ENCODE measurements around the gene KIF22. TPM values are rescaled to one million over a fixed set of nuclear protein-coding genes. Genes with fewer than 3 reads are reported as not detected.

Gene KIF22
- total RNA-seq, 1 donor from 2014 or later = 78.3 TPM

DNA sequence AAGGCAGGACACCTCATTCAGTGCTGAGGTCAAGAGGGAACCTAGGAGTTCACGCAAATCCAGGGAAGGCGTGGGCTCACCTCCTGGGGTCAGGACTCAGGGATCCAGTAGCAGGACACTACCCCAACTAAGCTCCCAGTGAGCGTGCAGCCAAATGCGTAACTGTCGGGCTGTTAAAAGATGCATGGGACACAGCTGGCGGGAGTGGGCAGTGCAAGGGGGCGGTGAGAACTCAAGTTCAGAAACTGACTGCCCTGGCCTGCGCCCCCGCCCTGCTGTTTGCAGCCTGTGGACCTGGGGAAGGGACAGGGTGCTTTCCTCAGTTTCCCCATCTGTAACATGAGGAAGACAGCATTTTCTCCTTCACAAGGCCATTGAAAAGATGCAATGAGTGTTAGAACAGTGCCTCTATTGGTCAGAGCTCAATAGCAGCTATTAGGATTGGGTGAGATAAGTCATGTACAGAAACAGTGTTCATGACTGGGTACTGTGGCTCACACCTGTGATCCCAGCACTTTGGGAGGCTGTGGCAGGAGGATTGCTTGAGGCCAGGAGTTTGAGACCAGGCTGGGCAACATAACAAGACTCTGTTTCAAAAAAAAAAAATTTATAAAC lies 52.3 kb downstream of the KIF22 start:
- H3K9me3 Mint-ChIP-seq = no peaks in the 10 kb centered on the region
- DNase-seq (ENCODE audit: low spot score in 2 of 2, unreplicated experiment in 2 of 2) = no peak
- H3K27ac Mint-ChIP-seq = no peak overlapping the region
- no peak overlapping the region for H3K4me3 Mint-ChIP-seq
- no peaks in the 10 kb centered on the region for H3K27me3 Mint-ChIP-seq (ENCODE audit: low read depth)
- TF ChIP-seq, protein P1, sequence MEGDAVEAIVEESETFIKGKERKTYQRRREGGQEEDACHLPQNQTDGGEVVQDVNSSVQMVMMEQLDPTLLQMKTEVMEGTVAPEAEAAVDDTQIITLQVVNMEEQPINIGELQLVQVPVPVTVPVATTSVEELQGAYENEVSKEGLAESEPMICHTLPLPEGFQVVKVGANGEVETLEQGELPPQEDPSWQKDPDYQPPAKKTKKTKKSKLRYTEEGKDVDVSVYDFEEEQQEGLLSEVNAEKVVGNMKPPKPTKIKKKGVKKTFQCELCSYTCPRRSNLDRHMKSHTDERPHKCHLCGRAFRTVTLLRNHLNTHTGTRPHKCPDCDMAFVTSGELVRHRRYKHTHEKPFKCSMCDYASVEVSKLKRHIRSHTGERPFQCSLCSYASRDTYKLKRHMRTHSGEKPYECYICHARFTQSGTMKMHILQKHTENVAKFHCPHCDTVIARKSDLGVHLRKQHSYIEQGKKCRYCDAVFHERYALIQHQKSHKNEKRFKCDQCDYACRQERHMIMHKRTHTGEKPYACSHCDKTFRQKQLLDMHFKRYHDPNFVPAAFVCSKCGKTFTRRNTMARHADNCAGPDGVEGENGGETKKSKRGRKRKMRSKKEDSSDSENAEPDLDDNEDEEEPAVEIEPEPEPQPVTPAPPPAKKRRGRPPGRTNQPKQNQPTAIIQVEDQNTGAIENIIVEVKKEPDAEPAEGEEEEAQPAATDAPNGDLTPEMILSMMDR (IDR thresholded peaks at IDR 0.05; ENCODE audit: unreplicated experiment) = no peak
- H3K36me3 Mint-ChIP-seq = no peaks in the 10 kb centered on the region
- H3K4me1 Mint-ChIP-seq = peaks cover 4% of the 10 kb centered on the region

DNA sequence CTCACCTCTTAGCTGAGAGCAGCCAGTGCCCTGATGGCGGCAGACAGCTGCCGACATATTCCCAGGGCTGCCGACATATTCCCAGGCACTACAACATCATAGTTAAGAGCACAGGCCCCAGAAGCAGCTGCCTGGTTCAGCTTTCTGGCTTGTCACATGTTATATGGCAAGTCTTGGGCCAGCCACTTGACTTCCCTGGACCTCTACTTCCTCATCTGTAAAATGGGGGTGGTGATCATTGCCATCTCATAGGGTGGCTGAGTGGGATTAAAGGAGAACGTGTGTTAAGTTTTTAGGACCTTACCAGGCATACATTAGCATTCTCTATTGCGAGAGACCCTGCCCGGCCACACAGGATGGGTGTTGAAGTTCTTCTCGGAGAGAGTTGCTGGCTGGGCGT lies 53.4 kb downstream of the KIF22 start:
- H3K27me3 Mint-ChIP-seq (ENCODE audit: low read depth) = no peaks in the 10 kb centered on the region
- TF ChIP-seq, protein P1 (IDR thresholded peaks at IDR 0.05; ENCODE audit: unreplicated experiment) = no peak
- no peaks in the 10 kb centered on the region for H3K36me3 Mint-ChIP-seq
- H3K27ac Mint-ChIP-seq = no peak overlapping the region
- DNase-seq (ENCODE audit: low spot score in 2 of 2, unreplicated experiment in 2 of 2) = no peak
- H3K9me3 Mint-ChIP-seq = no peaks in the 10 kb centered on the region
- H3K4me3 Mint-ChIP-seq = no peak overlapping the region
- H3K4me1 Mint-ChIP-seq = peaks cover 8% of the 10 kb centered on the region

- Mint-ChIP-seq H3K9me3 (no peaks in the 10 kb centered on the region), H3K27ac (peak overlapping the region; percentile 36), H3K27me3 (ENCODE audit: low read depth) (no peaks in the 10 kb centered on the region), H3K4me1 (peaks cover 15% of the 10 kb centered on the region), H3K4me3 (no peak overlapping the region), H3K36me3 (no peaks in the 10 kb centered on the region)
- TF ChIP-seq, protein P1 (IDR thresholded peaks at IDR 0.05; ENCODE audit: unreplicated experiment) = no peak
- no peak for DNase-seq (ENCODE audit: low spot score in 2 of 2, unreplicated experiment in 2 of 2)
Observed at GRCh38 chr16:29844575-29845331, 54.2 kb downstream of the KIF22 start.

- Mint-ChIP-seq H3K4me3 (no peak overlapping the region), H3K4me1 (peaks cover 20% of the 10 kb centered on the region), H3K27ac (peak overlapping the region; percentile 36), H3K9me3 (no peaks in the 10 kb centered on the region), H3K27me3 (ENCODE audit: low read depth) (no peaks in the 10 kb centered on the region), H3K36me3 (no peaks in the 10 kb centered on the region)
- DNase-seq (ENCODE audit: low spot score in 2 of 2, unreplicated experiment in 2 of 2) = no peak
- TF ChIP-seq, protein P1 (IDR thresholded peaks at IDR 0.05; ENCODE audit: unreplicated experiment) = no peak
Observed at GRCh38 chr16:29845656-29846055, 55.1 kb downstream of the KIF22 start.

- Mint-ChIP-seq H3K36me3 (no peaks in the 10 kb centered on the region), H3K4me3 (no peak overlapping the region), H3K4me1 (peaks cover 20% of the 10 kb centered on the region), H3K27me3 (ENCODE audit: low read depth) (no peaks in the 10 kb centered on the region), H3K27ac (peak overlapping the region; percentile 94), H3K9me3 (no peaks in the 10 kb centered on the region)
- TF ChIP-seq, protein P1 (IDR thresholded peaks at IDR 0.05; ENCODE audit: unreplicated experiment) = peak; percentile 42
- no peak for DNase-seq (ENCODE audit: low spot score in 2 of 2, unreplicated experiment in 2 of 2)
Observed at GRCh38 chr16:29848420-29849297, 58.1 kb downstream of the KIF22 start.

Measured in mesothelial cell of epicardium (in vitro differentiated cells).